ENCODE data around the gene TMX1. TPM values are rescaled to one million over a fixed set of nuclear protein-coding genes. Genes with fewer than 3 reads are reported as not detected.

The TMX1 gene
- total and polyA plus RNA-seq, 10 of the 15 experiments (the other 5 are each of a cell fraction or from before 2014, with no cell fraction given): 29.1 to 152 (median 52.0) TPM

DNA sequence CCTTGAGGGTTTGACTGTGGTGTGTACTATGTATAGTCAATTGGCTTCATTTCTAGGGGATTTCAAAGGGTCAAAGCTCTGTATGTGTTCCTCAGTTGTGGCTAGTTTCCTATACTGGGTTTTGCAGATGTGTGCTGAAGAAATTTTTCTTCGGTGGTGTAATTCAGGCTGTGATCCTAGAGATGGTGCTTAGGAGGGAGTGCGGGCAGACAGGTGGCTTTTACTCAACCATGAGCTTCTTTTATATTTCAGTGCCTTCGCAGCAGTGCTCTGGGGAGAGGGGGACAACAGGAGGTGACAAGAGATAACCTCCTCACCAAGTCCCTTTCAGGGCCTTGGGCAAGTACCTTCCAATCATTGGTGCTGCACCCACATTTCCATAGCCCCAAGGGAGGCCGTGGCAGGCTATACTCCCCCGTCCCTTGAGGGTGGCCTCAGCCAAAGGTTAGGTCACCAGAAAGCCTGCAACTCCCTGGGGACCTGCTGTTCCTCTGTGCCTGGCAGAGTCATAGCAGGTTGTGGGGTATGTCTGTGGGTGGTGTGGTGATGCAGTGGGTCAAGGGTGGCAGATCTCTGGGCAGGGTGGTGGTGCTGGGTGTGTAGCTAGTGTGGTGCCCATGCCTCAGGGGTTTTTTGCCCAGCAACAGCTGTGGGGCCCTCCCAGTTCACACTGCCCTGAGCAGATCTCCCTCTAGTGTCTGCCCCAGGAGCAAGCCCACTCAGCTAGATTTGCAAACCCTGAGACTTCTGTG lies 37.0 kb upstream of the TMX1 start (continued):
- no peak for TF ChIP-seq CBX3 (IDR thresholded peaks at IDR 0.05; ENCODE audit: borderline replicate concordance, low read depth)
- TF ChIP-seq RFX5 (IDR thresholded peaks at IDR 0.05; ENCODE audit: low read depth, low read length): peak; percentile 77; the same call in 1 of the 2 replicates
- TF ChIP-seq HCFC1 (IDR thresholded peaks at IDR 0.05; ENCODE audit: low read length): no peak
- TF ChIP-seq KDM1A (IDR thresholded peaks at IDR 0.05; ENCODE audit: borderline replicate concordance): no peak
- TF ChIP-seq EED (IDR thresholded peaks at IDR 0.05; ENCODE audit: low read depth): peak; percentile 41; the same call in 1 of the 2 replicates
- TF ChIP-seq MTA2 (IDR thresholded peaks at IDR 0.05; ENCODE audit: low read depth): peak; percentile 71; the same call in 1 of the 2 replicates
- TF ChIP-seq, protein P1, sequence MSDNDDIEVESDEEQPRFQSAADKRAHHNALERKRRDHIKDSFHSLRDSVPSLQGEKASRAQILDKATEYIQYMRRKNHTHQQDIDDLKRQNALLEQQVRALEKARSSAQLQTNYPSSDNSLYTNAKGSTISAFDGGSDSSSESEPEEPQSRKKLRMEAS (IDR thresholded peaks at IDR 0.05; ENCODE audit: low read depth, low read length): no peak
- TF ChIP-seq, protein P2, sequence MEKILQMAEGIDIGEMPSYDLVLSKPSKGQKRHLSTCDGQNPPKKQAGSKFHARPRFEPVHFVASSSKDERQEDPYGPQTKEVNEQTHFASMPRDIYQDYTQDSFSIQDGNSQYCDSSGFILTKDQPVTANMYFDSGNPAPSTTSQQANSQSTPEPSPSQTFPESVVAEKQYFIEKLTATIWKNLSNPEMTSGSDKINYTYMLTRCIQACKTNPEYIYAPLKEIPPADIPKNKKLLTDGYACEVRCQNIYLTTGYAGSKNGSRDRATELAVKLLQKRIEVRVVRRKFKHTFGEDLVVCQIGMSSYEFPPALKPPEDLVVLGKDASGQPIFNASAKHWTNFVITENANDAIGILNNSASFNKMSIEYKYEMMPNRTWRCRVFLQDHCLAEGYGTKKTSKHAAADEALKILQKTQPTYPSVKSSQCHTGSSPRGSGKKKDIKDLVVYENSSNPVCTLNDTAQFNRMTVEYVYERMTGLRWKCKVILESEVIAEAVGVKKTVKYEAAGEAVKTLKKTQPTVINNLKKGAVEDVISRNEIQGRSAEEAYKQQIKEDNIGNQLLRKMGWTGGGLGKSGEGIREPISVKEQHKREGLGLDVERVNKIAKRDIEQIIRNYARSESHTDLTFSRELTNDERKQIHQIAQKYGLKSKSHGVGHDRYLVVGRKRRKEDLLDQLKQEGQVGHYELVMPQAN (conservative IDR thresholded peaks at IDR 0.05): no peak
- peak; percentile 76 for TF ChIP-seq ATF7 (IDR thresholded peaks at IDR 0.05; ENCODE audit: low read depth)
- TF ChIP-seq RAD51 (IDR thresholded peaks at IDR 0.05): no peak
- TF ChIP-seq SMC3 (IDR thresholded peaks at IDR 0.05; ENCODE audit: borderline replicate concordance, low read length): peak; percentile 28; the same call in 1 of the 2 replicates
- TF ChIP-seq, protein P3, sequence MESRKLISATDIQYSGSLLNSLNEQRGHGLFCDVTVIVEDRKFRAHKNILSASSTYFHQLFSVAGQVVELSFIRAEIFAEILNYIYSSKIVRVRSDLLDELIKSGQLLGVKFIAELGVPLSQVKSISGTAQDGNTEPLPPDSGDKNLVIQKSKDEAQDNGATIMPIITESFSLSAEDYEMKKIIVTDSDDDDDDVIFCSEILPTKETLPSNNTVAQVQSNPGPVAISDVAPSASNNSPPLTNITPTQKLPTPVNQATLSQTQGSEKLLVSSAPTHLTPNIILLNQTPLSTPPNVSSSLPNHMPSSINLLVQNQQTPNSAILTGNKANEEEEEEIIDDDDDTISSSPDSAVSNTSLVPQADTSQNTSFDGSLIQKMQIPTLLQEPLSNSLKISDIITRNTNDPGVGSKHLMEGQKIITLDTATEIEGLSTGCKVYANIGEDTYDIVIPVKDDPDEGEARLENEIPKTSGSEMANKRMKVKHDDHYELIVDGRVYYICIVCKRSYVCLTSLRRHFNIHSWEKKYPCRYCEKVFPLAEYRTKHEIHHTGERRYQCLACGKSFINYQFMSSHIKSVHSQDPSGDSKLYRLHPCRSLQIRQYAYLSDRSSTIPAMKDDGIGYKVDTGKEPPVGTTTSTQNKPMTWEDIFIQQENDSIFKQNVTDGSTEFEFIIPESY (IDR thresholded peaks at IDR 0.05): no peak
- TF ChIP-seq IRF4 (IDR thresholded peaks at IDR 0.05; ENCODE audit: low read depth, low read length): 0 out of 2 replicates have a peak, but pooled peaks have one; percentile 8
- TF ChIP-seq SPI1 (IDR thresholded peaks at IDR 0.05; ENCODE audit: borderline replicate concordance, insufficient read depth, low read depth, low read length): no peak
- TF ChIP-seq TCF12 (IDR thresholded peaks at IDR 0.05; ENCODE audit: low read depth, low read length): no peak; the same call in 1 of the 2 replicates
- no peak for TF ChIP-seq PAX8 (IDR thresholded peaks at IDR 0.05)
- no peak for TF ChIP-seq SMAD5 (IDR thresholded peaks at IDR 0.05; ENCODE audit: low read depth)
- TF ChIP-seq, protein P4, sequence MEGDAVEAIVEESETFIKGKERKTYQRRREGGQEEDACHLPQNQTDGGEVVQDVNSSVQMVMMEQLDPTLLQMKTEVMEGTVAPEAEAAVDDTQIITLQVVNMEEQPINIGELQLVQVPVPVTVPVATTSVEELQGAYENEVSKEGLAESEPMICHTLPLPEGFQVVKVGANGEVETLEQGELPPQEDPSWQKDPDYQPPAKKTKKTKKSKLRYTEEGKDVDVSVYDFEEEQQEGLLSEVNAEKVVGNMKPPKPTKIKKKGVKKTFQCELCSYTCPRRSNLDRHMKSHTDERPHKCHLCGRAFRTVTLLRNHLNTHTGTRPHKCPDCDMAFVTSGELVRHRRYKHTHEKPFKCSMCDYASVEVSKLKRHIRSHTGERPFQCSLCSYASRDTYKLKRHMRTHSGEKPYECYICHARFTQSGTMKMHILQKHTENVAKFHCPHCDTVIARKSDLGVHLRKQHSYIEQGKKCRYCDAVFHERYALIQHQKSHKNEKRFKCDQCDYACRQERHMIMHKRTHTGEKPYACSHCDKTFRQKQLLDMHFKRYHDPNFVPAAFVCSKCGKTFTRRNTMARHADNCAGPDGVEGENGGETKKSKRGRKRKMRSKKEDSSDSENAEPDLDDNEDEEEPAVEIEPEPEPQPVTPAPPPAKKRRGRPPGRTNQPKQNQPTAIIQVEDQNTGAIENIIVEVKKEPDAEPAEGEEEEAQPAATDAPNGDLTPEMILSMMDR (IDR thresholded peaks at IDR 0.05 in 2 of 3, conservative IDR thresholded peaks at IDR 0.05 in 1 of 3; ENCODE audit: control insufficient read depth in 2 of 3, extremely low read depth in 1 of 3, insufficient read depth in 1 of 3, low read depth in 3 of 3, low read length in 3 of 3): peak; percentile 27 to 38 (median 35); a peak in 4 of 6 replicates
- TF ChIP-seq, protein P5, sequence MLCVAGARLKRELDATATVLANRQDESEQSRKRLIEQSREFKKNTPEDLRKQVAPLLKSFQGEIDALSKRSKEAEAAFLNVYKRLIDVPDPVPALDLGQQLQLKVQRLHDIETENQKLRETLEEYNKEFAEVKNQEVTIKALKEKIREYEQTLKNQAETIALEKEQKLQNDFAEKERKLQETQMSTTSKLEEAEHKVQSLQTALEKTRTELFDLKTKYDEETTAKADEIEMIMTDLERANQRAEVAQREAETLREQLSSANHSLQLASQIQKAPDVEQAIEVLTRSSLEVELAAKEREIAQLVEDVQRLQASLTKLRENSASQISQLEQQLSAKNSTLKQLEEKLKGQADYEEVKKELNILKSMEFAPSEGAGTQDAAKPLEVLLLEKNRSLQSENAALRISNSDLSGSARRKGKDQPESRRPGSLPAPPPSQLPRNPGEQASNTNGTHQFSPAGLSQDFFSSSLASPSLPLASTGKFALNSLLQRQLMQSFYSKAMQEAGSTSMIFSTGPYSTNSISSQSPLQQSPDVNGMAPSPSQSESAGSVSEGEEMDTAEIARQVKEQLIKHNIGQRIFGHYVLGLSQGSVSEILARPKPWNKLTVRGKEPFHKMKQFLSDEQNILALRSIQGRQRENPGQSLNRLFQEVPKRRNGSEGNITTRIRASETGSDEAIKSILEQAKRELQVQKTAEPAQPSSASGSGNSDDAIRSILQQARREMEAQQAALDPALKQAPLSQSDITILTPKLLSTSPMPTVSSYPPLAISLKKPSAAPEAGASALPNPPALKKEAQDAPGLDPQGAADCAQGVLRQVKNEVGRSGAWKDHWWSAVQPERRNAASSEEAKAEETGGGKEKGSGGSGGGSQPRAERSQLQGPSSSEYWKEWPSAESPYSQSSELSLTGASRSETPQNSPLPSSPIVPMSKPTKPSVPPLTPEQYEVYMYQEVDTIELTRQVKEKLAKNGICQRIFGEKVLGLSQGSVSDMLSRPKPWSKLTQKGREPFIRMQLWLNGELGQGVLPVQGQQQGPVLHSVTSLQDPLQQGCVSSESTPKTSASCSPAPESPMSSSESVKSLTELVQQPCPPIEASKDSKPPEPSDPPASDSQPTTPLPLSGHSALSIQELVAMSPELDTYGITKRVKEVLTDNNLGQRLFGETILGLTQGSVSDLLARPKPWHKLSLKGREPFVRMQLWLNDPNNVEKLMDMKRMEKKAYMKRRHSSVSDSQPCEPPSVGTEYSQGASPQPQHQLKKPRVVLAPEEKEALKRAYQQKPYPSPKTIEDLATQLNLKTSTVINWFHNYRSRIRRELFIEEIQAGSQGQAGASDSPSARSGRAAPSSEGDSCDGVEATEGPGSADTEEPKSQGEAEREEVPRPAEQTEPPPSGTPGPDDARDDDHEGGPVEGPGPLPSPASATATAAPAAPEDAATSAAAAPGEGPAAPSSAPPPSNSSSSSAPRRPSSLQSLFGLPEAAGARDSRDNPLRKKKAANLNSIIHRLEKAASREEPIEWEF (IDR thresholded peaks at IDR 0.05; ENCODE audit: insufficient replicate concordance, low read depth, low read length): no peak
